ENCODE measurements around the gene MDN1. TPM values are rescaled to one million over a fixed set of nuclear protein-coding genes. Genes with fewer than 3 reads are reported as not detected.

Gene MDN1
- total RNA-seq, 1 experiment from 2014 or later: 53.6 TPM

DNA sequence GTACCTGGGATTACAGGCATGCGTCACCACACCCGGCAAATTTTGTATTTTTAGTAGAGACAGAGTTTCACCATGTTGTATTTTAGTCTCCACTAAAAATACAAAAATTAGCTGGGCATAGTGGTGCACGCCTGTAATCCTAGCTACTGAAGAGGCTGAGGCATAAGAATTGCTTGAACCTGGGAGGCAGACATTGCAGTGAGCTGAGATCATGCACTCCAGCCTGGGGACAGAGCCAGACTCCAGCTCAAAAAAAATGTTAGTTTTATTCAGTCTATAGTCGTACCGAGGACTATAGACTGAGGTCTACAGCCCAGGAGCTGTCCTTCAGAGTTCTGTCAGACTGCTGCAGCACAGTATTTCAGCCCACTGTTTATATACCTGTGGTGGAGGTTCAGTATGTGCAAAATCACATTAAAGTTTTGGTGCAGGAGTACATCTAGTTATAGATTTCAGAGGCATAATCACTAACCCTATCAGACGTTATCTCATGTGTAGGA is 6.5 kb upstream of the MDN1 start:
- no peak for TF ChIP-seq SP1 (IDR thresholded peaks at IDR 0.05; ENCODE audit: low read depth)
- Histone ChIP-seq H3K27ac (ENCODE audit: low read depth, low read length) (no peak overlapping the region), H3K4me1 (ENCODE audit: control insufficient read depth in 1 of 2, insufficient read depth in 2 of 2, low read length in 2 of 2) (peaks cover 4 to 13% of the 10 kb centered on the region in 2 experiments; a peak in 3 of 4 replicates), H3K9ac (ENCODE audit: low read length) (no peak overlapping the region), H3K4me2 (ENCODE audit: low read length) (no peak overlapping the region), H3K27me3 (ENCODE audit: insufficient read depth, low read length) (no peaks in the 10 kb centered on the region), H2AFZ (ENCODE audit: low read depth, low read length, poor library complexity, severe bottlenecking) (no peak overlapping the region), H3K4me3 (replicated peaks in 1 of 2; ENCODE audit: low read depth in 1 of 2, low read length in 2 of 2) (no peak overlapping the region), H3K9me3 (ENCODE audit: control insufficient read depth in 1 of 2, insufficient read depth in 1 of 2, low read depth in 1 of 2, low read length in 2 of 2) (no peaks in the 10 kb centered on the region), H3K9me2 (ENCODE audit: insufficient read depth) (no peaks in the 10 kb centered on the region), H3K36me3 (ENCODE audit: control insufficient read depth in 1 of 2, insufficient read depth in 2 of 2, low read length in 2 of 2) (no peaks in the 10 kb centered on the region), H4K20me1 (ENCODE audit: insufficient read depth) (no peaks in the 10 kb centered on the region), H3K79me2 (ENCODE audit: insufficient read depth, low read length) (peaks cover 13% of the 10 kb centered on the region)
- ChIA-PET CTCF (interaction anchor here (1.6 kb wide), 1 partner anchor 33 kb away, joined by 4 read pairs; no protein-coding TSS in a partner anchor), POLR2A (no interaction called here), RAD21 (ENCODE audit: low non-redundant PET in 1 of 2, low total read pairs in 2 of 2, uncharacterized antibody in 2 of 2, unreplicated experiment in 2 of 2) (no interaction called here)
- ATAC-seq (no peak), DNase-seq (ENCODE audit: low read depth, low spot score) (no peak)
- no TSS peak for BruUV-seq (replicated peaks)
- intact Hi-C loops (cut with micrococcal nuclease): no loop called here

DNA sequence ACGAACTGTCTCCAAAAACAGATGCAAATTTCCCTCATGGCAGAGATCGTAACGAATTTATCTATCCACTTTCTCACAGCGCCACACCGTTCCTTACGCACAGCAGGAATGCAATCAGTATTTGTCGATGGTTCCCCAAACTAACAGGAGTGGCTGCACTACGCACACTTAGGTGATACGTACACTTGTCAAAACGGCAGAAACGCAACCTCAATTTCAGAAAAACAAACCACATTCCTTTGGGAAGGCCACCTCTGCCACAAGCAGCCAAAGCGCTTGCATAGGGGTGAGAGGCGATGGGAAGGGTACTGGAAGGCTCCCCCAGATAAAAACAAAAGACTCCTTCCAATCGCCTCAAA is 638 bp downstream of the MDN1 start:
- peak overlapping the region; percentile 88 to 97 for H3K4me3 ChIP-seq (replicated peaks in 1 of 2; ENCODE audit: low read depth in 1 of 2, low read length in 2 of 2)
- no peak overlapping the region for H2AFZ ChIP-seq (ENCODE audit: low read depth, low read length, poor library complexity, severe bottlenecking)
- H3K4me2 ChIP-seq (ENCODE audit: low read length): peak overlapping the region; percentile 85
- no peaks in the 10 kb centered on the region for H3K9me3 ChIP-seq (ENCODE audit: control insufficient read depth in 1 of 2, insufficient read depth in 1 of 2, low read depth in 1 of 2, low read length in 2 of 2)
- H3K36me3 ChIP-seq (ENCODE audit: control insufficient read depth in 1 of 2, insufficient read depth in 2 of 2, low read length in 2 of 2): no peaks in the 10 kb centered on the region; a peak in 1 of 4 replicates
- RAD21 ChIA-PET (ENCODE audit: low non-redundant PET in 1 of 2, low total read pairs in 2 of 2, uncharacterized antibody in 2 of 2, unreplicated experiment in 2 of 2): no interaction called here
- no TSS peak for BruUV-seq (replicated peaks)
- intact Hi-C loops (cut with micrococcal nuclease): no loop called here
- H3K9me2 ChIP-seq (ENCODE audit: insufficient read depth): no peaks in the 10 kb centered on the region
- H3K4me1 ChIP-seq (ENCODE audit: control insufficient read depth in 1 of 2, insufficient read depth in 2 of 2, low read length in 2 of 2): peaks cover 5 to 25% of the 10 kb centered on the region in 2 experiments; a peak in 3 of 4 replicates
- CTCF ChIA-PET: no interaction called here
- peaks cover 9% of the 10 kb centered on the region; the same call in 1 of the 2 replicates for H4K20me1 ChIP-seq (ENCODE audit: insufficient read depth)
- POLR2A ChIA-PET: interaction anchor here (1.3 to 1.6 kb wide), 2 partner anchors 10 kb away, joined by 3 to 13 read pairs; partner anchors contain the start of gene CASP8AP2
- H3K27me3 ChIP-seq (ENCODE audit: insufficient read depth, low read length): no peaks in the 10 kb centered on the region
- H3K9ac ChIP-seq (ENCODE audit: low read length): peak overlapping the region; percentile 99
- H3K27ac ChIP-seq (ENCODE audit: low read depth, low read length): peak overlapping the region; percentile 85
- H3K79me2 ChIP-seq (ENCODE audit: insufficient read depth, low read length): peaks cover 57% of the 10 kb centered on the region
- DNase-seq (ENCODE audit: low read depth, low spot score) (no peak), ATAC-seq (peak; percentile 46)
- TF ChIP-seq POLR2A (IDR thresholded peaks at IDR 0.05; ENCODE audit: borderline replicate concordance, extremely low read depth, insufficient read depth, insufficient read length): no peak
- TF ChIP-seq FOSL1 (IDR thresholded peaks at IDR 0.05; ENCODE audit: low read depth): no peak
- TF ChIP-seq YY1 (IDR thresholded peaks at IDR 0.05; ENCODE audit: extremely low read depth, insufficient replicate concordance, low read depth, low read length): no peak
- no peak for TF ChIP-seq ELF1 (IDR thresholded peaks at IDR 0.05; ENCODE audit: borderline replicate concordance, low read depth)
- no peak for TF ChIP-seq CBX3 (IDR thresholded peaks at IDR 0.05; ENCODE audit: low read depth)
- TF ChIP-seq MAX (IDR thresholded peaks at IDR 0.05): no peak
- TF ChIP-seq CEBPB (IDR thresholded peaks at IDR 0.05; ENCODE audit: low read depth): no peak
- no peak for TF ChIP-seq EZH2phosphoT487 (IDR thresholded peaks at IDR 0.05; ENCODE audit: borderline replicate concordance)
- TF ChIP-seq, protein P1, sequence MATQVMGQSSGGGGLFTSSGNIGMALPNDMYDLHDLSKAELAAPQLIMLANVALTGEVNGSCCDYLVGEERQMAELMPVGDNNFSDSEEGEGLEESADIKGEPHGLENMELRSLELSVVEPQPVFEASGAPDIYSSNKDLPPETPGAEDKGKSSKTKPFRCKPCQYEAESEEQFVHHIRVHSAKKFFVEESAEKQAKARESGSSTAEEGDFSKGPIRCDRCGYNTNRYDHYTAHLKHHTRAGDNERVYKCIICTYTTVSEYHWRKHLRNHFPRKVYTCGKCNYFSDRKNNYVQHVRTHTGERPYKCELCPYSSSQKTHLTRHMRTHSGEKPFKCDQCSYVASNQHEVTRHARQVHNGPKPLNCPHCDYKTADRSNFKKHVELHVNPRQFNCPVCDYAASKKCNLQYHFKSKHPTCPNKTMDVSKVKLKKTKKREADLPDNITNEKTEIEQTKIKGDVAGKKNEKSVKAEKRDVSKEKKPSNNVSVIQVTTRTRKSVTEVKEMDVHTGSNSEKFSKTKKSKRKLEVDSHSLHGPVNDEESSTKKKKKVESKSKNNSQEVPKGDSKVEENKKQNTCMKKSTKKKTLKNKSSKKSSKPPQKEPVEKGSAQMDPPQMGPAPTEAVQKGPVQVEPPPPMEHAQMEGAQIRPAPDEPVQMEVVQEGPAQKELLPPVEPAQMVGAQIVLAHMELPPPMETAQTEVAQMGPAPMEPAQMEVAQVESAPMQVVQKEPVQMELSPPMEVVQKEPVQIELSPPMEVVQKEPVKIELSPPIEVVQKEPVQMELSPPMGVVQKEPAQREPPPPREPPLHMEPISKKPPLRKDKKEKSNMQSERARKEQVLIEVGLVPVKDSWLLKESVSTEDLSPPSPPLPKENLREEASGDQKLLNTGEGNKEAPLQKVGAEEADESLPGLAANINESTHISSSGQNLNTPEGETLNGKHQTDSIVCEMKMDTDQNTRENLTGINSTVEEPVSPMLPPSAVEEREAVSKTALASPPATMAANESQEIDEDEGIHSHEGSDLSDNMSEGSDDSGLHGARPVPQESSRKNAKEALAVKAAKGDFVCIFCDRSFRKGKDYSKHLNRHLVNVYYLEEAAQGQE (IDR thresholded peaks at IDR 0.05; ENCODE audit: low read depth): no peak
- TF ChIP-seq ZNF274 (IDR thresholded peaks at IDR 0.05; ENCODE audit: low read depth, low read length): no peak
- TF ChIP-seq JUND (IDR thresholded peaks at IDR 0.05): no peak
- no peak for TF ChIP-seq RAD21 (IDR thresholded peaks at IDR 0.05; ENCODE audit: low read depth)
- no peak for TF ChIP-seq ZFX (IDR thresholded peaks at IDR 0.05)
- TF ChIP-seq EZH2 (IDR thresholded peaks at IDR 0.05): no peak
- no peak for TF ChIP-seq ATF3 (IDR thresholded peaks at IDR 0.05)
- TF ChIP-seq SRF (IDR thresholded peaks at IDR 0.05; ENCODE audit: low read depth): no peak
- no peak for TF ChIP-seq POLR2AphosphoS5 (IDR thresholded peaks at IDR 0.05; ENCODE audit: low read depth, low read length)
